ENCODE results near the gene FNDC11. TPM values are rescaled to one million over a fixed set of nuclear protein-coding genes. Genes with fewer than 3 reads are reported as not detected.

FNDC11 gene
- total RNA-seq, 4 donors from 2014 or later = 0.12 to 0.39 TPM; not detected in 2

GRCh38 chr20:63586797-63587196 is 32.8 kb downstream of the FNDC11 start:
- intact Hi-C loops (cut with DNase I; ENCODE audit: low total_unique reads) = no loop called here
- no peak for DNase-seq (ENCODE audit: low spot score in 2 of 2)
- no peak overlapping the region for H3K4me3 ChIP-seq (ENCODE audit: low read depth, poor library complexity, severe bottlenecking)
- WGBS, 2 donors = 93 to 95% methylated on average over 17 of the region's 17 CpGs
- TF ChIP-seq CTCF (IDR thresholded peaks at IDR 0.05) (no peak), POLR2A (IDR thresholded peaks at IDR 0.05) (no peak)

- no peak overlapping the region for H3K4me3 ChIP-seq (ENCODE audit: low read depth, poor library complexity, severe bottlenecking)
- TF ChIP-seq CTCF (IDR thresholded peaks at IDR 0.05) (no peak), POLR2A (IDR thresholded peaks at IDR 0.05) (no peak)
- intact Hi-C loops (cut with DNase I; ENCODE audit: low total_unique reads) = no loop called here
- 91% methylated on average over 12 of the region's 12 CpGs for WGBS, 2 donors
- DNase-seq (ENCODE audit: low spot score in 2 of 2) = no peak
Measured at GRCh38 chr20:63587256-63587655, 33.3 kb downstream of the FNDC11 start.

- intact Hi-C loops (cut with DNase I; ENCODE audit: low total_unique reads) = no loop called here
- no peak overlapping the region for H3K4me3 ChIP-seq (ENCODE audit: low read depth, poor library complexity, severe bottlenecking)
- no peak for TF ChIP-seq POLR2A (IDR thresholded peaks at IDR 0.05)
- no peak for TF ChIP-seq CTCF (IDR thresholded peaks at IDR 0.05)
- no peak for DNase-seq (ENCODE audit: low spot score in 2 of 2)
- WGBS, 2 donors = 66 to 82% methylated on average over 15 to 19 of the region's 19 CpGs
Measured at GRCh38 chr20:63587776-63588591, 34.0 kb downstream of the FNDC11 start.

- WGBS, 2 donors = 86 to 93% methylated on average over 9 of the region's 11 CpGs
- TF ChIP-seq POLR2A (IDR thresholded peaks at IDR 0.05) (no peak), CTCF (IDR thresholded peaks at IDR 0.05) (no peak)
- no peak overlapping the region for H3K4me3 ChIP-seq (ENCODE audit: low read depth, poor library complexity, severe bottlenecking)
- no peak for DNase-seq (ENCODE audit: low spot score in 2 of 2)
- intact Hi-C loops (cut with DNase I; ENCODE audit: low total_unique reads) = no loop called here
Measured at GRCh38 chr20:63588641-63589041, 34.7 kb downstream of the FNDC11 start.

- intact Hi-C loops (cut with DNase I; ENCODE audit: low total_unique reads) = no loop called here
- H3K4me3 ChIP-seq (ENCODE audit: low read depth, poor library complexity, severe bottlenecking) = no peak overlapping the region
- 79 to 85% methylated on average over 37 to 38 of the region's 38 CpGs for WGBS, 2 donors
- no peak for DNase-seq (ENCODE audit: low spot score in 2 of 2)
- TF ChIP-seq POLR2A (IDR thresholded peaks at IDR 0.05) (no peak), CTCF (IDR thresholded peaks at IDR 0.05) (no peak)
Measured at GRCh38 chr20:63589261-63590217, 35.6 kb downstream of the FNDC11 start.
